ENCODE measurements around the gene ARMH1. TPM values are rescaled to one million over a fixed set of nuclear protein-coding genes. Genes with fewer than 3 reads are reported as not detected.

The ARMH1 gene
- polyA plus RNA-seq, 1 of the 3 experiments (the other 2 are of a cell fraction): 6.6 TPM

DNA sequence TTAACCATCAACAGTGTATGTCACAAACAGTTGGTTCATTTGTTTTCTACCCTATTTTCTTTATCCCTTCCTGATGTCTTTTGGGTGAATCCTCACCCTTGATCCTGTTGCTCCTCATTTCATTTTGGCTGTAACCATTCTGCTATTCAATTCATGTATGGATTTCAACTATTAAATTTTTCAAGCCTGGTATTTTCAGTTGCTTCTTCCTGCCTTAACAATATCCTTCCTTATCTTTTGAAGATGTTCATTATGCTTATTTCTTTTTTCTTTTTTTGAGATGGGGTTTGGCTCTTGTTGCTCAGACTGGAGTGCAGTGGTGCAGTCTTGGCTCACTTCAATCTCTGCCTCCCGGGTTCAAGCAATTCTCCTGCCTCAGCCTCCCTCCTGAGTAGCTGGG, 59.3 kb downstream of the ARMH1 start:
- no peaks in the 10 kb centered on the region for H4K20me1 ChIP-seq (ENCODE audit: insufficient read depth)
- H3K4me1 ChIP-seq (ENCODE audit: control insufficient read depth in 1 of 2, insufficient read depth in 2 of 2, low read depth in 1 of 2, low read length in 1 of 2): no peaks in the 10 kb centered on the region
- H3K79me2 ChIP-seq (ENCODE audit: insufficient read depth): no peaks in the 10 kb centered on the region
- TF ChIP-seq RXRA (IDR thresholded peaks at IDR 0.05; ENCODE audit: borderline replicate concordance, low read depth) (no peak), POLR2AphosphoS5 (IDR thresholded peaks at IDR 0.05; ENCODE audit: low read depth, low read length) (no peak), SMC3 (IDR thresholded peaks at IDR 0.05; ENCODE audit: low read depth, low read length) (no peak), TAF1 (IDR thresholded peaks at IDR 0.05; ENCODE audit: borderline replicate concordance, low read depth, low read length) (no peak), CHD2 (IDR thresholded peaks at IDR 0.05; ENCODE audit: low read length, partially characterized antibody) (no peak), MEF2A (IDR thresholded peaks at IDR 0.05; ENCODE audit: borderline replicate concordance, low read depth) (no peak), JUND (IDR thresholded peaks at IDR 0.05) (no peak), SIN3A (IDR thresholded peaks at IDR 0.05; ENCODE audit: borderline replicate concordance, low read depth, low read length) (no peak), MXI1 (IDR thresholded peaks at IDR 0.05; ENCODE audit: low read depth, low read length) (no peak), RCOR1 (IDR thresholded peaks at IDR 0.05; ENCODE audit: low read length) (no peak), GATA2 (CRISPR knock-in tag; IDR thresholded peaks at IDR 0.05) (no peak), NFIC (IDR thresholded peaks at IDR 0.05; ENCODE audit: borderline replicate concordance) (no peak)
- TF ChIP-seq, protein P1, sequence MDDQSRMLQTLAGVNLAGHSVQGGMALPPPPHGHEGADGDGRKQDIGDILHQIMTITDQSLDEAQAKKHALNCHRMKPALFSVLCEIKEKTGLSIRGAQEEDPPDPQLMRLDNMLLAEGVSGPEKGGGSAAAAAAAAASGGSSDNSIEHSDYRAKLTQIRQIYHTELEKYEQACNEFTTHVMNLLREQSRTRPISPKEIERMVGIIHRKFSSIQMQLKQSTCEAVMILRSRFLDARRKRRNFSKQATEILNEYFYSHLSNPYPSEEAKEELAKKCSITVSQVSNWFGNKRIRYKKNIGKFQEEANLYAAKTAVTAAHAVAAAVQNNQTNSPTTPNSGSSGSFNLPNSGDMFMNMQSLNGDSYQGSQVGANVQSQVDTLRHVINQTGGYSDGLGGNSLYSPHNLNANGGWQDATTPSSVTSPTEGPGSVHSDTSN (IDR thresholded peaks at IDR 0.05): no peak
- TF ChIP-seq, protein P2, sequence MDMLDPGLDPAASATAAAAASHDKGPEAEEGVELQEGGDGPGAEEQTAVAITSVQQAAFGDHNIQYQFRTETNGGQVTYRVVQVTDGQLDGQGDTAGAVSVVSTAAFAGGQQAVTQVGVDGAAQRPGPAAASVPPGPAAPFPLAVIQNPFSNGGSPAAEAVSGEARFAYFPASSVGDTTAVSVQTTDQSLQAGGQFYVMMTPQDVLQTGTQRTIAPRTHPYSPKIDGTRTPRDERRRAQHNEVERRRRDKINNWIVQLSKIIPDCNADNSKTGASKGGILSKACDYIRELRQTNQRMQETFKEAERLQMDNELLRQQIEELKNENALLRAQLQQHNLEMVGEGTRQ (IDR thresholded peaks at IDR 0.05; ENCODE audit: borderline replicate concordance, low read depth, low read length): no peak
- TF ChIP-seq, protein P3, sequence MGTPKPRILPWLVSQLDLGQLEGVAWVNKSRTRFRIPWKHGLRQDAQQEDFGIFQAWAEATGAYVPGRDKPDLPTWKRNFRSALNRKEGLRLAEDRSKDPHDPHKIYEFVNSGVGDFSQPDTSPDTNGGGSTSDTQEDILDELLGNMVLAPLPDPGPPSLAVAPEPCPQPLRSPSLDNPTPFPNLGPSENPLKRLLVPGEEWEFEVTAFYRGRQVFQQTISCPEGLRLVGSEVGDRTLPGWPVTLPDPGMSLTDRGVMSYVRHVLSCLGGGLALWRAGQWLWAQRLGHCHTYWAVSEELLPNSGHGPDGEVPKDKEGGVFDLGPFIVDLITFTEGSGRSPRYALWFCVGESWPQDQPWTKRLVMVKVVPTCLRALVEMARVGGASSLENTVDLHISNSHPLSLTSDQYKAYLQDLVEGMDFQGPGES (IDR thresholded peaks at IDR 0.05; ENCODE audit: low read depth, low read length): no peak
- TF ChIP-seq, protein P4, sequence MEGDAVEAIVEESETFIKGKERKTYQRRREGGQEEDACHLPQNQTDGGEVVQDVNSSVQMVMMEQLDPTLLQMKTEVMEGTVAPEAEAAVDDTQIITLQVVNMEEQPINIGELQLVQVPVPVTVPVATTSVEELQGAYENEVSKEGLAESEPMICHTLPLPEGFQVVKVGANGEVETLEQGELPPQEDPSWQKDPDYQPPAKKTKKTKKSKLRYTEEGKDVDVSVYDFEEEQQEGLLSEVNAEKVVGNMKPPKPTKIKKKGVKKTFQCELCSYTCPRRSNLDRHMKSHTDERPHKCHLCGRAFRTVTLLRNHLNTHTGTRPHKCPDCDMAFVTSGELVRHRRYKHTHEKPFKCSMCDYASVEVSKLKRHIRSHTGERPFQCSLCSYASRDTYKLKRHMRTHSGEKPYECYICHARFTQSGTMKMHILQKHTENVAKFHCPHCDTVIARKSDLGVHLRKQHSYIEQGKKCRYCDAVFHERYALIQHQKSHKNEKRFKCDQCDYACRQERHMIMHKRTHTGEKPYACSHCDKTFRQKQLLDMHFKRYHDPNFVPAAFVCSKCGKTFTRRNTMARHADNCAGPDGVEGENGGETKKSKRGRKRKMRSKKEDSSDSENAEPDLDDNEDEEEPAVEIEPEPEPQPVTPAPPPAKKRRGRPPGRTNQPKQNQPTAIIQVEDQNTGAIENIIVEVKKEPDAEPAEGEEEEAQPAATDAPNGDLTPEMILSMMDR (IDR thresholded peaks at IDR 0.05): no peak
- no peak overlapping the region; the same call in 1 of the 2 replicates for H2AFZ ChIP-seq (ENCODE audit: low read depth)
- ChIA-PET CTCF (no interaction called here), POLR2A (no interaction called here)
- no peak for DNase-seq
- no peak overlapping the region for H3K9ac ChIP-seq
- peaks cover 34% of the 10 kb centered on the region for H3F3A ChIP-seq (replicated peaks; ENCODE audit: insufficient read depth)
- no peak overlapping the region for H3K4me3 ChIP-seq (ENCODE audit: low read depth in 2 of 2, low read length in 1 of 2)
- H3K4me2 ChIP-seq: no peak overlapping the region
- H3K27ac ChIP-seq (ENCODE audit: low read depth in 2 of 2, low read length in 1 of 2): no peak overlapping the region
- no peaks in the 10 kb centered on the region for H3K9me3 ChIP-seq
- no peaks in the 10 kb centered on the region for H3K36me3 ChIP-seq (replicated peaks in 1 of 2; ENCODE audit: control insufficient read depth in 1 of 2, insufficient read depth in 2 of 2, low read length in 1 of 2)
- no peaks in the 10 kb centered on the region for H3K27me3 ChIP-seq (ENCODE audit: insufficient read depth)
- no peaks in the 10 kb centered on the region for H3K9me2 ChIP-seq
- WGBS (ENCODE audit: low lambda C conversion rate): 100% methylated on average over 1 of the region's 1 CpG
